PC-3 (cell line): ENCODE measurements around the gene MRPL9.

ENCODE experiments used
- EZH2 ChIP-seq: fragments of 300-600 bp; sonication (generic); IDR thresholded peaks from one replicate; pipeline ENCODE4 v1.6.1; 2017; ENCODE audit warnings: antibody characterized with exemption, mild to moderate bottlenecking, low read length; ENCODE audit not compliant: unreplicated experiment
- TF ChIP-seq, protein P1 (sequence below): fragments of 300-600 bp; sonication (generic); conservative IDR thresholded peaks from 2 replicates; pipeline ENCODE4 v1.5.1; 2017; ENCODE audit warnings: antibody characterized with exemption, low read depth, mild to moderate bottlenecking, low read length

DNA sequence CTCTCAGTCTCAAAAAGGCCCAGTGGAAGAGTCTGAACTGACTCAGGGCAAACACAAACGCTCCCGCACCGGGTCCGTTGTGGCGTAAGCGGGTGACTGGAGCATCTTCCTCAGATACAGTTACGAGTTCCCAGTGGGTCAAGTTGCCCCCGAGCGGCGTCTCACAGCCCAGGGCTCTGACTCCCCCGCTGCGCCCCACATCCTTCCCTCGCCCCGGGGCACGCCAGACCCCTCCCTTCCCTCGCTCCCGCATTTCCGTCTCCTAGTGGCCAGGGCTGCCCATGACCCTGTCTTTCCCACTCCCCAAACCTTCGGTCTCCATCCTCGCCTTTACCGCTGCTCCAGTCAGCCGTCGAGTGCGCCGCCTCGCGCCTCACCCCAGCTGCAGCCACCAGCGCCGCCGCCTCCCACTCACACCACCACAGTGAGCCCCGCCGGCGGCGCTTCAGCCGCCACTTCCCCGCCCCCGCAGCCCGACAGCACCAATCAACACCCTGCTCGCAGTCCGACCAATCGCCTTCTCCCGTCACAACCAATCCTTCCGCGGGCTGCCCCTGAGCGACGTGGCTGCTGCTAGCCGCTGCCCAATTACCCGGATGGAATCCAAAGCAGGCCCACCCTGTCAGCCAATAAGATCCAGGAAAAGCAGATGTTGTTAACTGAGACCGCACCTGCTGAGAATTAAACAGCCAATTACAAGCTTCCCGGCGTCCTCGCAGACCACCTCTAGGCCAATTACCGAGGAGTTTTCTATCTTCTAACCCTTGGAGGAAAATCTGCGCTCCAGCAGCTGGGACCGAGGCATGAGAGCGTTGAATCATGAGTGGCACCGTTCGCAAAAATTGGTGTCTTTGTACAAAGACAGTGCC, 27.0 kb upstream of the MRPL9 start, which contains the start of gene TDRKH:
- TF ChIP-seq, protein P1, sequence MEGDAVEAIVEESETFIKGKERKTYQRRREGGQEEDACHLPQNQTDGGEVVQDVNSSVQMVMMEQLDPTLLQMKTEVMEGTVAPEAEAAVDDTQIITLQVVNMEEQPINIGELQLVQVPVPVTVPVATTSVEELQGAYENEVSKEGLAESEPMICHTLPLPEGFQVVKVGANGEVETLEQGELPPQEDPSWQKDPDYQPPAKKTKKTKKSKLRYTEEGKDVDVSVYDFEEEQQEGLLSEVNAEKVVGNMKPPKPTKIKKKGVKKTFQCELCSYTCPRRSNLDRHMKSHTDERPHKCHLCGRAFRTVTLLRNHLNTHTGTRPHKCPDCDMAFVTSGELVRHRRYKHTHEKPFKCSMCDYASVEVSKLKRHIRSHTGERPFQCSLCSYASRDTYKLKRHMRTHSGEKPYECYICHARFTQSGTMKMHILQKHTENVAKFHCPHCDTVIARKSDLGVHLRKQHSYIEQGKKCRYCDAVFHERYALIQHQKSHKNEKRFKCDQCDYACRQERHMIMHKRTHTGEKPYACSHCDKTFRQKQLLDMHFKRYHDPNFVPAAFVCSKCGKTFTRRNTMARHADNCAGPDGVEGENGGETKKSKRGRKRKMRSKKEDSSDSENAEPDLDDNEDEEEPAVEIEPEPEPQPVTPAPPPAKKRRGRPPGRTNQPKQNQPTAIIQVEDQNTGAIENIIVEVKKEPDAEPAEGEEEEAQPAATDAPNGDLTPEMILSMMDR = peak; percentile 45
- no peak for TF ChIP-seq EZH2
